Gastroesophageal sphincter (tissue), 4 donors: Measurements from ENCODE around the gene UBXN10. TPM values are rescaled to one million over a fixed set of nuclear protein-coding genes. Genes with fewer than 3 reads are reported as not detected.

ENCODE experiments used
- ATAC-seq: fragments of 150-250 bp; one replicate; pipeline ENCODE4 v1.9.1; 2016; ENCODE audit warnings: mild to moderate bottlenecking, moderate library complexity
- H3K27ac ChIP-seq, 4 donors: fragments of 200-600 bp; sonication (generic) in 3 of 4; 1 replicate in 3 of 4; 2 replicates in 1 of 4; pipeline ENCODE4 v1.5.1; 2016 to 2019
- H3K27me3 ChIP-seq: fragments of 200-600 bp; sonication (generic); one replicate; pipeline ENCODE4 v1.5.1; 2019
- H3K36me3 ChIP-seq, 2 donors: fragments of 200-600 bp; sonication (generic); one replicate each; pipeline ENCODE4 v1.5.1; 2019; ENCODE audit warnings: control low read depth in 1 of 2
- H3K4me1 ChIP-seq, 3 donors: fragments of 200-600 bp; sonication (generic); 1 replicate in 2 of 3; 2 replicates in 1 of 3; pipeline ENCODE4 v1.5.1; 2016 to 2019; ENCODE audit warnings: control low read depth in 2 of 3
- H3K4me3 ChIP-seq, 2 donors: fragments of 200-600 bp; sonication (generic); one replicate each; pipeline ENCODE4 v1.5.1; 2019; ENCODE audit warnings: mild to moderate bottlenecking in 1 of 2, moderate library complexity in 1 of 2
- H3K9me3 ChIP-seq, 3 donors: fragments of 200-600 bp; sonication (generic); one replicate each; pipeline ENCODE4 v1.5.1; 2017 to 2019; ENCODE audit warnings: control low read depth in 2 of 3
- EP300 ChIP-seq: sonication (generic); formaldehyde crosslinking; IDR thresholded peaks from one replicate; pipeline ENCODE4 v1.6.1; 2017; ENCODE audit warnings: antibody characterized with exemption, mild to moderate bottlenecking
- POLR2A ChIP-seq, 2 donors: fragments of 450-650 bp; IDR thresholded peaks; one replicate each; pipeline ENCODE4 v1.6.1; 2017; ENCODE audit warnings: antibody characterized with exemption in 2 of 2, mild to moderate bottlenecking in 2 of 2, moderate library complexity in 1 of 2
- POLR2AphosphoS5 ChIP-seq: sonication (generic); formaldehyde crosslinking; IDR thresholded peaks from one replicate; pipeline ENCODE4 v1.6.1; 2017; ENCODE audit warnings: antibody characterized with exemption
- WGBS, 2 donors: methylation state at CpG; one replicate each; pipeline ENCODE4 v1.1.5; 2018; ENCODE audit warnings: low coverage in 1 of 2; 5-methylcytosine and 5-hydroxymethylcytosine counted together
- total RNA-seq, 4 donors: library from RNA; depleted of rRNA; stranded (reverse); fragments of >200 nt; gene quantifications; one replicate each; pipeline ENCODE4 v1.1.0, GENCODE V29; 2016
- TF ChIP-seq, protein P1 (sequence below), 4 experiments: fragments of 200-600 bp in 2 of 4; fragments of 450-650 bp in 2 of 4; sonication (generic) in 1 of 4; IDR thresholded peaks; one replicate each; pipeline ENCODE4 v1.5.1; 2017 to 2019; ENCODE audit warnings: antibody characterized with exemption in 4 of 4, mild to moderate bottlenecking in 2 of 4, moderate library complexity in 2 of 4

The UBXN10 gene
- total RNA-seq, 4 donors from 2014 or later: 9.2 to 27.9 (median 18.8) TPM

DNA sequence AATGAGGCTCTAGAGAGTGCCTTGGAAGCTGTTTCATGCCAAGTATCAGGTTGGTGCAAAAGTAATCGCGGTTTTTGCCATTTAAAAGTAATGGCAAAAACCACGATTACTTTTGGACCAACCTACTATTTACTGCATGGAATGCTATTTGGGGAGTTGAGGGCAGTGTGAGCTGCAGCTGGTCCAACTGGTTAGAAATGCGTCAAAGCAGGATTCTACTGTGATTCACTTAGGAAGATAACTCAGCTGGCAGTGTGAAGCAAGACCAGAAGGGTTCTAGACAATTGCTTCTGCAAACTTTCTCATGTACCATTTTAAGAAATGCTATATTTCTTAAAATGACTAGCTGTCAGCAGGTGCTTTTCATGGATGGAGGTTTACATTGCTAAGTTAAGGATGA is 21.6 kb downstream of the UBXN10 start:
- ATAC-seq: no peak
- H3K27me3 ChIP-seq: peaks cover 23% of the 10 kb centered on the region
- no peak overlapping the region for H3K4me3 ChIP-seq
- no peak overlapping the region for H3K27ac ChIP-seq
- peaks cover 0 to 3% (median 0%) of the 10 kb centered on the region in 3 donors for H3K4me1 ChIP-seq
- no peaks in the 10 kb centered on the region for H3K9me3 ChIP-seq
- WGBS, 2 donors: 83 to 91% methylated on average over 4 of the region's 4 CpGs
- no peaks in the 10 kb centered on the region for H3K36me3 ChIP-seq
- TF ChIP-seq POLR2AphosphoS5 (no peak), POLR2A (IDR thresholded peaks at IDR 0.05) (no peak), EP300 (no peak)
- TF ChIP-seq, protein P1, sequence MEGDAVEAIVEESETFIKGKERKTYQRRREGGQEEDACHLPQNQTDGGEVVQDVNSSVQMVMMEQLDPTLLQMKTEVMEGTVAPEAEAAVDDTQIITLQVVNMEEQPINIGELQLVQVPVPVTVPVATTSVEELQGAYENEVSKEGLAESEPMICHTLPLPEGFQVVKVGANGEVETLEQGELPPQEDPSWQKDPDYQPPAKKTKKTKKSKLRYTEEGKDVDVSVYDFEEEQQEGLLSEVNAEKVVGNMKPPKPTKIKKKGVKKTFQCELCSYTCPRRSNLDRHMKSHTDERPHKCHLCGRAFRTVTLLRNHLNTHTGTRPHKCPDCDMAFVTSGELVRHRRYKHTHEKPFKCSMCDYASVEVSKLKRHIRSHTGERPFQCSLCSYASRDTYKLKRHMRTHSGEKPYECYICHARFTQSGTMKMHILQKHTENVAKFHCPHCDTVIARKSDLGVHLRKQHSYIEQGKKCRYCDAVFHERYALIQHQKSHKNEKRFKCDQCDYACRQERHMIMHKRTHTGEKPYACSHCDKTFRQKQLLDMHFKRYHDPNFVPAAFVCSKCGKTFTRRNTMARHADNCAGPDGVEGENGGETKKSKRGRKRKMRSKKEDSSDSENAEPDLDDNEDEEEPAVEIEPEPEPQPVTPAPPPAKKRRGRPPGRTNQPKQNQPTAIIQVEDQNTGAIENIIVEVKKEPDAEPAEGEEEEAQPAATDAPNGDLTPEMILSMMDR (IDR thresholded peaks at IDR 0.05): no peak

DNA sequence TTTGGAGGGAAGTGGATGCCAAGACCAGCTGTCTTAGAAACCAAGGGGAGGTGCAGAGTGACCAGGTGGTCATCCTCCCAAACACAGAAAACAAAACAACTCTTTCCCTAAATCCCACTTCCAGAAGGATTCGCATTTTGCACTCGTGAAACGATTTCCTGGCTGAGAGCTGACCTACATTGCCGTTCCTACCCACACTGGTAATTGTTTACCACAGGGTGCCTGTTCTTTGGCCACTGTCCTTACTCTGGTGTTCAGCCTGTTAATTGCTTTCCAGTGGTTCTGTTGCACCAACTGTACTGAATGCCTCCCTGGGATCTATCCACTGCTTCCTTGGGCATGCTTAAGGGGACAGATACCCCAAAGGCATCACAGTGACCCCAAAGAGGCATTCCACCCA is 23.6 kb downstream of the UBXN10 start:
- Histone ChIP-seq H3K36me3 (no peaks in the 10 kb centered on the region), H3K4me1 (peaks cover 0 to 10% (median 3%) of the 10 kb centered on the region in 3 donors), H3K9me3 (no peaks in the 10 kb centered on the region), H3K4me3 (no peak overlapping the region), H3K27me3 (peaks cover 36% of the 10 kb centered on the region), H3K27ac (no peak overlapping the region)
- 77 to 80% methylated on average over 4 of the region's 4 CpGs for WGBS, 2 donors
- ATAC-seq: no peak
- TF ChIP-seq EP300 (no peak), POLR2AphosphoS5 (no peak), POLR2A (IDR thresholded peaks at IDR 0.05) (no peak)
- TF ChIP-seq, protein P1 (IDR thresholded peaks at IDR 0.05): no peak

DNA sequence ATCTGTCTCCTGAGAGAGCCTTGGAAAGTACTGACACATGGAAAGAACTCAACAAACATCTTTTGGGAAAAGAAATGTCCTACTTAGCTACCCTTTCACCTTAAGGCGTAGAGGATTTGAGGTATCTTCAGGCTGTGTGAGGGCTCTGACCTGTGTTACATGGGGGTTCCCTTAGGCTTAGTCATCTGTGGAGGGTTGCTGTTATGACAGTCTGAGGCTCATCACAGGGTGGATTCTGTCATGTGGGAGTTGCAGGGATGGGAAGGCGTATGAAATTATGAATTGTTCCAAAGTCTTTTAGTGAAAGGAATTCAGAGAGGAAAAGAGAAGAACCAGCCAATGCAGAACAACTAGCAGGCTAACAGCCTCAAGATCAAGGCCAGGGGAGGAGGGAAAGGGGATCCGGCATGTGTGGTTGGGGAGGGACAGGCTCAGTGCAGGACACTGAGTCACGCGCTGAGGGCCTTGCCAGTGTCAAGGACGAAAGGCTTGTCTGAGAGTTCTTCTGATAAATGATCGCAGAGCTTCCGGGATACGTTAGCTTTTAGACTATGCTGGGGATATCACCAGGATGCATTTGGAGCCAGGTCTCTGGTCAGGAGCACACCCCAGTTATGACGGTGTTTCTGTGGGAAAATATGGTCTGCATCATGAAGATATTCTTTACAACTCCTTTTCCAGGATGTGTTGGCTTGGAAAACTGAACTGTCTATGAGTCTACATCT is 25.0 kb downstream of the UBXN10 start:
- 51 to 68% methylated on average over 2 to 10 of the region's 10 CpGs for WGBS, 2 donors
- Histone ChIP-seq H3K27me3 (peaks cover 36% of the 10 kb centered on the region), H3K36me3 (no peaks in the 10 kb centered on the region), H3K4me3 (no peak overlapping the region), H3K9me3 (no peaks in the 10 kb centered on the region), H3K27ac (peak overlapping the region in 1 of 4 donors; percentile 10), H3K4me1 (peaks cover 0 to 10% (median 3%) of the 10 kb centered on the region in 3 donors)
- peak; percentile 47 for ATAC-seq
- no peak for TF ChIP-seq EP300
- TF ChIP-seq, protein P1 (IDR thresholded peaks at IDR 0.05): no peak
- TF ChIP-seq POLR2A (IDR thresholded peaks at IDR 0.05): no peak
- no peak for TF ChIP-seq POLR2AphosphoS5

DNA sequence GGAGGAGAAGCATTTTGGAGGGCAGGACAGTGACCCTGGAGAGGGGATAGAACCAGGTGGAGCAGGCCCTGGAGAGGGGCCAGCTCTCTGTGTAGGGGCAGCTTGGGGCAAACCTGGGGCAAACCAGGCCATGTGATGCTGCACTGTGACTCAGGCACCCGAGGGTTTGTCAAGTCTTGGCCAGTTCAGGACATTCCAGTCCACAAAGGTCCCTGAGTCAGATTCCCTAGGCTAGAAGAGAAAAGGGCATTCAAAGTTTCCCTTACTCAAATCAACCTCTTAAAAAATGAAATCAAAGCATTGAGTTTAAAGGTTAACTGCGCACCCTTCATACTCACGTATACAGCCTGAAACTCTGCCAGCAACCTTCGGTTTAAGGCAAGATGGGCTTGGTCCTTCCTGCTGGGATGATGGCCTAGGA is 25.6 kb downstream of the UBXN10 start:
- ATAC-seq: no peak
- peaks cover 41% of the 10 kb centered on the region for H3K27me3 ChIP-seq
- no peaks in the 10 kb centered on the region for H3K36me3 ChIP-seq
- 49 to 52% methylated on average over 4 of the region's 4 CpGs for WGBS, 2 donors
- H3K27ac ChIP-seq: peak overlapping the region in 1 of 4 donors; percentile 1
- TF ChIP-seq POLR2AphosphoS5 (no peak), EP300 (no peak), POLR2A (IDR thresholded peaks at IDR 0.05) (no peak)
- TF ChIP-seq, protein P1 (IDR thresholded peaks at IDR 0.05): no peak
- no peaks in the 10 kb centered on the region for H3K9me3 ChIP-seq
- no peak overlapping the region for H3K4me3 ChIP-seq
- peaks cover 0 to 10% (median 3%) of the 10 kb centered on the region in 3 donors for H3K4me1 ChIP-seq

DNA sequence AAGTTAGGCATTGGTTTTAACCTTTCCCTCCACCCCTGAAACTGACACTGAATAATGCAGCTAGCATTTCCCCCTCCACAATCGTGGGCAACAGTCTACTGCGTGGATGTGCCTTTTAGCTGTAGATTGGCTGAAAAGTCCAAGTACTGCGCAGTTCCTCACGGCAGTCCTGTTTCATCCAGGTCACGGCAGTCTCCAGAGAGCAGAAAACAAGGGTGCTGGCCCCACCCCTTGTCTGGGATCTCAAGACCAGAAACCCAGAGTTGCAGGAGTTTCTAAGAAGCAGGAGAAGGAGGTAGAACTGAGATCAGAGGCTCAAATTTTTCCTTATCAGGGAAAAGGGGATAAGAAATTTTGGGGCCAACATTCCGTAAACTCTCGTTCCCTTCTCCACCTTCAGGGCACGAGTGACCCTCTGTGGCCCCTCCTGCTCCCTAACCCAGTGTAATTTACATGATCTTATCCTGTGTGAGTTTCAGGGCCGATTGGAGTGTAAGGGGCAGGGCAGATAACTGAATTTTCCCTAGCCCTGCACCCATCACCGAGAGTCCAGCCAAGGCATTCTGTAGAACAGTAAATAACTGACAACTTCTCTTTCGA is 26.3 kb downstream of the UBXN10 start:
- Histone ChIP-seq H3K27me3 (peaks cover 41% of the 10 kb centered on the region), H3K9me3 (no peaks in the 10 kb centered on the region), H3K4me3 (no peak overlapping the region)

More for the DNA sequence above, 26.3 kb downstream of the UBXN10 start:
- Histone ChIP-seq H3K36me3 (no peaks in the 10 kb centered on the region), H3K27ac (peak overlapping the region in 1 of 4 donors; percentile 1), H3K4me1 (peaks cover 0 to 10% (median 3%) of the 10 kb centered on the region in 3 donors)
- WGBS, 2 donors: 44 to 51% methylated on average over 8 to 10 of the region's 11 CpGs
- no peak for ATAC-seq
- no peak for TF ChIP-seq EP300
- TF ChIP-seq, protein P1 (IDR thresholded peaks at IDR 0.05): no peak
- TF ChIP-seq POLR2AphosphoS5: no peak
- TF ChIP-seq POLR2A (IDR thresholded peaks at IDR 0.05): no peak
